ENCODE measurements around the gene RGS12.

GRCh38 chr4:3252831-3253641 is 39.8 kb upstream of the RGS12 start:
- TF ChIP-seq CTCF (IDR thresholded peaks at IDR 0.05; ENCODE audit: low read depth, low read length, poor library complexity, severe bottlenecking) (no peak), EZH2phosphoT487 (IDR thresholded peaks at IDR 0.05; ENCODE audit: borderline replicate concordance, low read length) (no peak)
